Breast epithelium (tissue), 3 donors: ENCODE measurements around the gene CST5.

Source experiments
- CTCF ChIP-seq, 3 donors: fragments of 450-650 bp; IDR thresholded peaks; one replicate each; pipeline ENCODE4 v1.5.1; 2016 to 2017; ENCODE audit warnings: antibody characterized with exemption in 3 of 3, mild to moderate bottlenecking in 3 of 3, moderate library complexity in 3 of 3
- POLR2AphosphoS5 ChIP-seq, 3 donors: sonication (generic); formaldehyde crosslinking; IDR thresholded peaks; one replicate each; pipeline ENCODE4 v1.6.1; 2017; ENCODE audit warnings: antibody characterized with exemption in 3 of 3

DNA sequence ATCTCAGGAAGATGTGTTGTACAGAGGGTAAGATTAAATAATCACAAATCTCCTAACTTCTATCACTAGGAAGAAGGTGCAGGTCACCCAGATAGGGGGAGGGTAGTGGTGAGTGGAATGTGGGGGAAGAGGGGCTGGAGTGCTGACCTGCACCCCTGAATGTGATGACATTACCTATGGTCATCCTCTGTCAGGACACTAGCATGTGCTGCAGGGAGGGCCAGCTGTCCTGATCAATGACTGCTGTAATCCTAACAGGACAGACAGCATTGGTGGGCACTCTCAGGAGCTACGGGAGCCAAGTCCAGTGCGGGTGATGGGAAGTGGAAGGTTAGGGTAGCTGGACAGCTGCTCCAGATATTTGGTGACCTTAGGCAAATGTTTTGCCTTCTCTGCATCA lies 45.2 kb upstream of the CST5 start:
- TF ChIP-seq CTCF (IDR thresholded peaks at IDR 0.05) (no peak), POLR2AphosphoS5 (IDR thresholded peaks at IDR 0.05) (no peak)
